Natural killer cell (primary cell): ENCODE measurements around the gene CEND1. TPM values are rescaled to one million over a fixed set of nuclear protein-coding genes. Genes with fewer than 3 reads are reported as not detected.

Experiments
- ATAC-seq, 3 donors: fragments of 150-1000 bp in 2 of 3; fragments of 200-7000 bp in 1 of 3; cut with Tn5 transposase; 1 replicate in 1 of 3; 2 replicates in 2 of 3; pipeline ENCODE4 v1.10.0; 2021; ENCODE audit warnings: mild to moderate bottlenecking in 2 of 3, moderate library complexity in 2 of 3
- DNase-seq, 2 donors: peaks; one replicate each; pipeline versions ENCODE4 v3.0.0 to v3.0.0-alpha.2; 2013 to 2021; ENCODE audit warnings: mixed read lengths in 1 of 2
- H3K27ac ChIP-seq: one replicate; pipeline ENCODE4 v1.5.1; 2013; ENCODE audit warnings: mild to moderate bottlenecking, low read length
- H3K27me3 ChIP-seq: one replicate; pipeline ENCODE4 v1.6.1; 2013; ENCODE audit warnings: low read length; ENCODE audit not compliant: control insufficient read depth, insufficient read depth
- H3K36me3 ChIP-seq: one replicate; pipeline ENCODE4 v1.6.1; 2013; ENCODE audit warnings: low read length; ENCODE audit not compliant: control insufficient read depth, insufficient read depth
- H3K4me1 ChIP-seq: one replicate; pipeline ENCODE4 v1.6.1; 2013; ENCODE audit warnings: low read length; ENCODE audit not compliant: control insufficient read depth, insufficient read depth
- H3K4me3 ChIP-seq: one replicate; pipeline ENCODE4 v1.5.1; 2013; ENCODE audit warnings: low read length
- H3K9me3 ChIP-seq: one replicate; pipeline ENCODE4 v1.6.1; 2013; ENCODE audit warnings: low read length; ENCODE audit not compliant: control insufficient read depth, insufficient read depth
- H3K27ac Mint-ChIP-seq, 2 donors: one replicate each; pipeline ENCODE4 v1.8.0; 2022; ENCODE audit warnings: mild to moderate bottlenecking in 2 of 2, mixed read lengths in 2 of 2, moderate library complexity in 1 of 2
- H3K27me3 Mint-ChIP-seq, 2 donors: one replicate each; pipeline ENCODE4 v1.8.0; 2022; ENCODE audit warnings: low read depth in 2 of 2, mixed read lengths in 2 of 2
- H3K36me3 Mint-ChIP-seq: one replicate; pipeline ENCODE4 v1.8.0; 2022; ENCODE audit warnings: mixed read lengths
- H3K4me1 Mint-ChIP-seq, 2 donors: one replicate each; pipeline ENCODE4 v1.8.0; 2022; ENCODE audit warnings: mixed read lengths in 2 of 2
- H3K4me3 Mint-ChIP-seq: one replicate; pipeline ENCODE4 v1.8.0; 2022; ENCODE audit warnings: mild to moderate bottlenecking, moderate library complexity, mixed read lengths
- H3K9me3 Mint-ChIP-seq, 2 donors: one replicate each; pipeline ENCODE4 v1.8.0; 2022; ENCODE audit warnings: mixed read lengths in 2 of 2
- CTCF ChIP-seq: fragments of 200-600 bp; IDR thresholded peaks from one replicate; pipeline ENCODE4 v1.8.0; 2022; ENCODE audit warnings: antibody characterized with exemption
- WGBS: methylation state at CpG from one replicate; pipeline ENCODE4 v1.1.7; 2013; ENCODE audit warnings: missing lambda C conversion rate; ENCODE audit not compliant: insufficient coverage; 5-methylcytosine and 5-hydroxymethylcytosine counted together
- intact Hi-C: fragments of 100-400 bp; cut with micrococcal nuclease; formaldehyde crosslinking; loops from one replicate; pipeline ENCODE4 v1.14.2; 2022
- total RNA-seq, 4 donors: library from RNA; stranded (reverse); fragments of 120-200 nt in 1 of 4; gene quantifications; one replicate each; pipeline versions ENCODE4 v1.2.3 to v1.2.4, GENCODE V29; 2013 to 2022

Gene CEND1
- total RNA-seq, 3 donors from 2014 or later (not counting 1 experiment from before 2014, with no cell fraction given) = not detected

GRCh38 chr11:794766-795633 is 5.1 kb upstream of the CEND1 start:
- 78% methylated on average over 37 of the region's 38 CpGs for WGBS
- H3K4me1 Mint-ChIP-seq = peaks cover 0 to 18% of the 10 kb centered on the region in 2 donors
- no peak for TF ChIP-seq CTCF
- DNase-seq (no peak), ATAC-seq (no peak)
- Histone ChIP-seq H3K4me3 (peak overlapping the region; percentile 91), H3K4me1 (peaks cover 36% of the 10 kb centered on the region), H3K36me3 (peaks cover 24% of the 10 kb centered on the region), H3K27ac (peak overlapping the region; percentile 96), H3K27me3 (no peaks in the 10 kb centered on the region), H3K9me3 (no peaks in the 10 kb centered on the region)
- H3K9me3 Mint-ChIP-seq = no peaks in the 10 kb centered on the region
- no peaks in the 10 kb centered on the region for H3K27me3 Mint-ChIP-seq
- peak overlapping the region in 1 of 2 donors; percentile 95 for H3K27ac Mint-ChIP-seq
- H3K36me3 Mint-ChIP-seq = no peaks in the 10 kb centered on the region
- intact Hi-C loops = no loop called here
- peak overlapping the region; percentile 59 for H3K4me3 Mint-ChIP-seq

- Mint-ChIP-seq H3K27me3 (no peaks in the 10 kb centered on the region), H3K36me3 (no peaks in the 10 kb centered on the region), H3K27ac (no peak overlapping the region), H3K9me3 (no peaks in the 10 kb centered on the region), H3K4me1 (peaks cover 0 to 18% of the 10 kb centered on the region in 2 donors), H3K4me3 (no peak overlapping the region)
- ATAC-seq (no peak), DNase-seq (no peak)
- Histone ChIP-seq H3K27me3 (peaks cover 5% of the 10 kb centered on the region), H3K9me3 (no peaks in the 10 kb centered on the region), H3K36me3 (peaks cover 24% of the 10 kb centered on the region), H3K4me1 (peaks cover 42% of the 10 kb centered on the region), H3K27ac (no peak overlapping the region), H3K4me3 (no peak overlapping the region)
- intact Hi-C loops = no loop called here
- TF ChIP-seq CTCF = no peak
- 95% methylated on average over 31 of the region's 31 CpGs for WGBS
Measured at GRCh38 chr11:794013-794765, 4.3 kb upstream of the CEND1 start.

- peaks cover 24% of the 10 kb centered on the region for H3K36me3 ChIP-seq
- no peak for DNase-seq
- peaks cover 8% of the 10 kb centered on the region for H3K27me3 ChIP-seq
- H3K36me3 Mint-ChIP-seq = no peaks in the 10 kb centered on the region
- no peak for TF ChIP-seq CTCF
- peaks cover 40% of the 10 kb centered on the region for H3K4me1 ChIP-seq
- peaks cover 0 to 18% of the 10 kb centered on the region in 2 donors for H3K4me1 Mint-ChIP-seq
- ATAC-seq = no peak
- no peak overlapping the region for H3K4me3 ChIP-seq
- intact Hi-C loops = no loop called here
- WGBS = over 99% methylated on average over 7 of the region's 7 CpGs
- H3K4me3 Mint-ChIP-seq = no peak overlapping the region
- no peak overlapping the region for H3K27ac Mint-ChIP-seq
- H3K27ac ChIP-seq = no peak overlapping the region
- no peaks in the 10 kb centered on the region for H3K9me3 ChIP-seq
- no peaks in the 10 kb centered on the region for H3K9me3 Mint-ChIP-seq
- no peaks in the 10 kb centered on the region for H3K27me3 Mint-ChIP-seq
Measured at GRCh38 chr11:793556-793955, 3.7 kb upstream of the CEND1 start.
